Subcutaneous abdominal adipose tissue (tissue), 5 donors: Measurements from ENCODE around the gene ITPR1.
A peak's percentile ranks its signal among the peaks of the same experiment; 100 is the strongest.

Source experiments
- H3K27ac ChIP-seq: one replicate; pipeline ENCODE4 v1.7.0; 2013; ENCODE audit warnings: low read depth, mild to moderate bottlenecking, inconsistent platforms, low read length, moderate library complexity
- H3K27me3 ChIP-seq, 5 donors: one replicate each; pipeline ENCODE4 v1.7.0; 2013; ENCODE audit warnings: low read length in 5 of 5, inconsistent platforms in 1 of 5; ENCODE audit not compliant: control insufficient read depth in 5 of 5, insufficient read depth in 4 of 5
- H3K36me3 ChIP-seq, 5 donors: one replicate each; pipeline ENCODE4 v1.7.0; 2013; ENCODE audit warnings: low read length in 5 of 5; ENCODE audit not compliant: control insufficient read depth in 5 of 5, insufficient read depth in 5 of 5
- H3K4me1 ChIP-seq, 5 donors: one replicate each; pipeline ENCODE4 v1.7.0; 2013; ENCODE audit warnings: low read length in 5 of 5, mild to moderate bottlenecking in 3 of 5, moderate library complexity in 1 of 5; ENCODE audit not compliant: control insufficient read depth in 5 of 5, insufficient read depth in 5 of 5
- H3K4me3 ChIP-seq, 5 donors: one replicate each; pipeline ENCODE4 v1.7.0; 2013; ENCODE audit warnings: low read length in 5 of 5, low read depth in 1 of 5
- H3K9ac ChIP-seq, 5 donors: one replicate each; pipeline ENCODE4 v1.7.0; 2013; ENCODE audit warnings: low read length in 5 of 5, mild to moderate bottlenecking in 4 of 5, moderate library complexity in 3 of 5
- H3K9me3 ChIP-seq, 5 donors: one replicate each; pipeline ENCODE4 v1.7.0; 2013; ENCODE audit warnings: low read length in 5 of 5; ENCODE audit not compliant: control insufficient read depth in 5 of 5
- donor health status: healthy.
- donor health status: healthy.
- donor health status: healthy.
- donor health status: healthy.
- donor health status: healthy.

ITPR1 gene

GRCh38 chr3:4508048-4508981 is 15.2 kb downstream of the ITPR1 start:
- Histone ChIP-seq H3K9ac (no peak overlapping the region), H3K4me1 (peaks cover 2 to 42% (median 30%) of the 10 kb centered on the region in 5 donors), H3K27me3 (no peaks in the 10 kb centered on the region), H3K9me3 (no peaks in the 10 kb centered on the region), H3K27ac (no peak overlapping the region), H3K4me3 (no peak overlapping the region), H3K36me3 (no peaks in the 10 kb centered on the region)

- H3K9me3 ChIP-seq = no peaks in the 10 kb centered on the region
- no peak overlapping the region for H3K4me3 ChIP-seq
- no peak overlapping the region for H3K27ac ChIP-seq
- no peaks in the 10 kb centered on the region for H3K36me3 ChIP-seq
- H3K9ac ChIP-seq = no peak overlapping the region
- H3K4me1 ChIP-seq = peaks cover 2 to 42% (median 30%) of the 10 kb centered on the region in 5 donors
- H3K27me3 ChIP-seq = no peaks in the 10 kb centered on the region
Observed at GRCh38 chr3:4509043-4509442, 15.9 kb downstream of the ITPR1 start.

- H3K36me3 ChIP-seq = no peaks in the 10 kb centered on the region
- H3K9ac ChIP-seq = no peak overlapping the region
- no peaks in the 10 kb centered on the region for H3K9me3 ChIP-seq
- no peaks in the 10 kb centered on the region for H3K27me3 ChIP-seq
- no peak overlapping the region for H3K4me3 ChIP-seq
- peak overlapping the region; percentile 7 for H3K27ac ChIP-seq
- peaks cover 0 to 30% (median 19%) of the 10 kb centered on the region in 5 donors for H3K4me1 ChIP-seq
Observed at GRCh38 chr3:4509983-4510755, 17.0 kb downstream of the ITPR1 start.

GRCh38 chr3:4511491-4512262 is 18.5 kb downstream of the ITPR1 start:
- Histone ChIP-seq H3K36me3 (no peaks in the 10 kb centered on the region), H3K27ac (no peak overlapping the region)

GRCh38 chr3:4512895-4513616 is 19.9 kb downstream of the ITPR1 start:
- H3K27ac ChIP-seq = no peak overlapping the region
- no peaks in the 10 kb centered on the region for H3K27me3 ChIP-seq

More at GRCh38 chr3:4511491-4512262, 18.5 kb downstream of the ITPR1 start:
- Histone ChIP-seq H3K9me3 (no peaks in the 10 kb centered on the region), H3K4me3 (peak overlapping the region in 1 of 5 donors; percentile 13), H3K27me3 (no peaks in the 10 kb centered on the region), H3K4me1 (peaks cover 0 to 34% (median 22%) of the 10 kb centered on the region in 5 donors), H3K9ac (no peak overlapping the region)

GRCh38 chr3:4514321-4514720 is 21.2 kb downstream of the ITPR1 start:
- no peak overlapping the region for H3K27ac ChIP-seq
- peaks cover 0 to 51% (median 38%) of the 10 kb centered on the region in 5 donors for H3K4me1 ChIP-seq
- no peaks in the 10 kb centered on the region for H3K36me3 ChIP-seq
- H3K27me3 ChIP-seq = no peaks in the 10 kb centered on the region
- no peak overlapping the region for H3K4me3 ChIP-seq
- no peaks in the 10 kb centered on the region for H3K9me3 ChIP-seq
- H3K9ac ChIP-seq = no peak overlapping the region

More at GRCh38 chr3:4512895-4513616, 19.9 kb downstream of the ITPR1 start:
- Histone ChIP-seq H3K9me3 (no peaks in the 10 kb centered on the region), H3K9ac (no peak overlapping the region), H3K36me3 (no peaks in the 10 kb centered on the region), H3K4me1 (peaks cover 0 to 38% (median 29%) of the 10 kb centered on the region in 5 donors), H3K4me3 (no peak overlapping the region)

GRCh38 chr3:4514916-4515315 is 21.8 kb downstream of the ITPR1 start:
- no peaks in the 10 kb centered on the region for H3K36me3 ChIP-seq
- H3K4me1 ChIP-seq = peaks cover 0 to 57% (median 38%) of the 10 kb centered on the region in 5 donors
- no peak overlapping the region for H3K4me3 ChIP-seq
- no peaks in the 10 kb centered on the region for H3K27me3 ChIP-seq
- H3K27ac ChIP-seq = no peak overlapping the region
- H3K9ac ChIP-seq = no peak overlapping the region
- no peaks in the 10 kb centered on the region for H3K9me3 ChIP-seq

GRCh38 chr3:4515916-4516579 is 22.9 kb downstream of the ITPR1 start:
- H3K4me3 ChIP-seq = no peak overlapping the region
- H3K9ac ChIP-seq = no peak overlapping the region
- peak overlapping the region; percentile 0 for H3K27ac ChIP-seq
- no peaks in the 10 kb centered on the region for H3K27me3 ChIP-seq
- H3K4me1 ChIP-seq = peaks cover 0 to 60% (median 34%) of the 10 kb centered on the region in 5 donors
- no peaks in the 10 kb centered on the region for H3K9me3 ChIP-seq
- no peaks in the 10 kb centered on the region for H3K36me3 ChIP-seq

- H3K4me1 ChIP-seq = peaks cover 0 to 57% (median 24%) of the 10 kb centered on the region in 5 donors
- H3K27me3 ChIP-seq = no peaks in the 10 kb centered on the region
- no peaks in the 10 kb centered on the region for H3K9me3 ChIP-seq
- no peak overlapping the region for H3K27ac ChIP-seq
- no peak overlapping the region for H3K4me3 ChIP-seq
- H3K9ac ChIP-seq = no peak overlapping the region
- H3K36me3 ChIP-seq = no peaks in the 10 kb centered on the region
Observed at GRCh38 chr3:4517093-4517492, 23.9 kb downstream of the ITPR1 start.
